ENCODE results near the gene CRYBG1. TPM values are rescaled to one million over a fixed set of nuclear protein-coding genes. Genes with fewer than 3 reads are reported as not detected.

Gene CRYBG1
- total RNA-seq, 1 experiment from 2014 or later: 19.9 TPM

DNA sequence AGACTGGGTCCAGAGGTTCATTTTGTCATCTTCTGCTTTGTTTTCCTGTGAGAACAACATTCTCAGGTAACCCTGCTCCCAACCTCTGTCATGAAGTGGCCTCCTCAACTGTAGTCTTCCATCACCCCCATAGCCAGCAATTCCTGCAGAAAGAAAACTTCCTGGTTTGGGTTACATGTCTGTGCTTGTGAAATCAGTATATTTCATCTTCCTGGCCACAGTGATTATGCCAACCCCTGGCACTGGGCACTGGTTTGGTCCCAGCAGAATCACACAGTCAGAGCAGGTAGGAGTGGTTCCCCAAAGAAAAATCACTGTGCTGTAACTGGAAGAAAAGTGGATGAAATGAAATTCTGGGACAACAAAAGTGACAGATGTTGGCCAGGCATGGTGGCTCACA is 52.5 kb downstream of the CRYBG1 start:
- POLR2A ChIA-PET (ENCODE audit: unreplicated experiment): no interaction called here

DNA sequence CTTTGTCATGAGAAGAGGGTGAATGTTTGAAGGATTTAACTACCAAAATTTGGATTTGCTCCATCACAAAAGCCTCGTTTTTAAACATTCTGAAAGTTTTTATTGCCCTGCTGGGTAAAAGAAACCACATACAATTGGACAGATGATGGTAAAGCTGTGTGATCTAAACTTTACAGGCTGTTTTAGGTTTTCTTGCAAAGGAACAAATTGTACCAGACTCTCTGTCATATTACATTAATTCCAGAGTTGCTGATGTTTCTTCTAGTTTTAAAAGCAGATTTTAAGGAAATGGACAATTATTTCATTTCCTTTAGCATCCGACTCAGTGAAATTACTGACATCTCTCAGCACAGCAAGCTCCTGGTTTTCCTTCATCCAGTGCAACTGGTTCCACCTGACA is 53.2 kb downstream of the CRYBG1 start:
- no TSS peak for BruUV-seq (replicated peaks)
- POLR2A ChIA-PET (ENCODE audit: unreplicated experiment): no interaction called here
- DNase-seq: no peak

More for the DNA sequence above, 52.5 kb downstream of the CRYBG1 start:
- Histone ChIP-seq H4K20me1 (ENCODE audit: low read length) (no peaks in the 10 kb centered on the region), H3K9me3 (ENCODE audit: low read length) (no peaks in the 10 kb centered on the region), H3K27me3 (ENCODE audit: low read length) (no peaks in the 10 kb centered on the region), H3F3A (ENCODE audit: low read length, unreplicated experiment) (no peaks in the 10 kb centered on the region), H3K79me2 (ENCODE audit: low read length) (no peaks in the 10 kb centered on the region), H3K36me3 (ENCODE audit: low read depth, low read length) (no peaks in the 10 kb centered on the region), H3K9ac (ENCODE audit: low read length) (no peak overlapping the region), H2AFZ (ENCODE audit: low read length) (no peak overlapping the region), H3K4me1 (ENCODE audit: insufficient read depth, low read length) (no peaks in the 10 kb centered on the region), H3K4me2 (ENCODE audit: low read length) (no peak overlapping the region), H3K27ac (ENCODE audit: low read length) (no peak overlapping the region), H3K4me3 (ENCODE audit: low read length) (no peak overlapping the region), H3K9me2 (replicated peaks; ENCODE audit: low read length) (no peaks in the 10 kb centered on the region)
- intact Hi-C loops (cut with micrococcal nuclease): no loop called here
- ATAC-seq (no peak), DNase-seq (no peak)
- CTCF ChIA-PET: no interaction called here
- no TSS peak for BruUV-seq (replicated peaks)
- TF ChIP-seq CTCF (conservative IDR thresholded peaks at IDR 0.05; ENCODE audit: low read depth, low read length) (no peak), EZH2phosphoT487 (IDR thresholded peaks at IDR 0.05; ENCODE audit: borderline replicate concordance, low read length) (no peak)

DNA sequence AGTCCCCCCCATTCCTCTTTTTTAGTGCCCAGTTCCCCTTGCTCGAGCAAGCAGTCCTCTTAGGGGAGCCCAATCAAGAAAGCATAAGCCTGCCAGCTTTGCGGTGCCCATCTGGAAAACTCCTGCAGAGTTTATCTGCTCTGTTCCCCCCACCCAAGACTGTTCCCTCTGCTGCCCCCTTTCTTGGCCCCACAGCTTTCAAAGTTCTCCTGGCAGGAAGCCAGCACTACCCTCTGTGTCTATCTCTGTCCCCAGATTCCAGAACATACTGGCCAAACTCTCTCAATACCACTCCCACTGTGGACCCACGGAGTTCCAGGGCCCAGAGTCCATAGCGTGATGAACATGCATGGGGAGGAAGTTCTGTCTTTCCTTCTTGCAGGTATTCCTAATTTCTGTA is 55.4 kb downstream of the CRYBG1 start:
- no peaks in the 10 kb centered on the region for H3K9me2 ChIP-seq (replicated peaks; ENCODE audit: low read length)
- CTCF ChIA-PET: no interaction called here
- no peaks in the 10 kb centered on the region for H3K27me3 ChIP-seq (ENCODE audit: low read length)
- no peak overlapping the region for H2AFZ ChIP-seq (ENCODE audit: low read length)
- BruUV-seq (replicated peaks): no TSS peak
- ATAC-seq: no peak
- no peaks in the 10 kb centered on the region for H3K36me3 ChIP-seq (ENCODE audit: low read depth, low read length)
- intact Hi-C loops (cut with micrococcal nuclease): no loop called here
- DNase-seq: no peak
- H3F3A ChIP-seq (ENCODE audit: low read length, unreplicated experiment): no peaks in the 10 kb centered on the region
- POLR2A ChIA-PET (ENCODE audit: unreplicated experiment): no interaction called here
- H3K9ac ChIP-seq (ENCODE audit: low read length): no peak overlapping the region
- TF ChIP-seq CTCF (conservative IDR thresholded peaks at IDR 0.05; ENCODE audit: low read depth, low read length) (no peak), EZH2phosphoT487 (IDR thresholded peaks at IDR 0.05; ENCODE audit: borderline replicate concordance, low read length) (no peak), EZH2 (IDR thresholded peaks at IDR 0.05; ENCODE audit: low read length, unreplicated experiment) (no peak)
- H3K4me3 ChIP-seq (ENCODE audit: low read length): no peak overlapping the region
- peaks cover 7% of the 10 kb centered on the region; the same call in 1 of the 2 replicates for H3K4me1 ChIP-seq (ENCODE audit: insufficient read depth, low read length)
- H4K20me1 ChIP-seq (ENCODE audit: low read length): no peaks in the 10 kb centered on the region
- no peak overlapping the region for H3K4me2 ChIP-seq (ENCODE audit: low read length)
- no peaks in the 10 kb centered on the region for H3K79me2 ChIP-seq (ENCODE audit: low read length)
- H3K9me3 ChIP-seq (ENCODE audit: low read length): no peaks in the 10 kb centered on the region
- no peak overlapping the region for H3K27ac ChIP-seq (ENCODE audit: low read length)

More for the DNA sequence above, 53.2 kb downstream of the CRYBG1 start:
- no peak overlapping the region for H2AFZ ChIP-seq (ENCODE audit: low read length)
- H3K4me2 ChIP-seq (ENCODE audit: low read length): no peak overlapping the region
- H3K79me2 ChIP-seq (ENCODE audit: low read length): no peaks in the 10 kb centered on the region
- H3K4me3 ChIP-seq (ENCODE audit: low read length): no peak overlapping the region
- intact Hi-C loops (cut with micrococcal nuclease): no loop called here
- H3F3A ChIP-seq (ENCODE audit: low read length, unreplicated experiment): no peaks in the 10 kb centered on the region
- no peak for ATAC-seq
- TF ChIP-seq CTCF (conservative IDR thresholded peaks at IDR 0.05; ENCODE audit: low read depth, low read length): no peak
- no peak for TF ChIP-seq EZH2phosphoT487 (IDR thresholded peaks at IDR 0.05; ENCODE audit: borderline replicate concordance, low read length)
- no peak for TF ChIP-seq EZH2 (IDR thresholded peaks at IDR 0.05; ENCODE audit: low read length, unreplicated experiment)
- no peaks in the 10 kb centered on the region for H3K27me3 ChIP-seq (ENCODE audit: low read length)
- no peaks in the 10 kb centered on the region for H3K4me1 ChIP-seq (ENCODE audit: insufficient read depth, low read length)
- no peaks in the 10 kb centered on the region for H4K20me1 ChIP-seq (ENCODE audit: low read length)
- no peaks in the 10 kb centered on the region for H3K9me3 ChIP-seq (ENCODE audit: low read length)
- no peak overlapping the region for H3K27ac ChIP-seq (ENCODE audit: low read length)
- H3K9ac ChIP-seq (ENCODE audit: low read length): no peak overlapping the region
- CTCF ChIA-PET: no interaction called here
- H3K36me3 ChIP-seq (ENCODE audit: low read depth, low read length): no peaks in the 10 kb centered on the region
- no peaks in the 10 kb centered on the region for H3K9me2 ChIP-seq (replicated peaks; ENCODE audit: low read length)

Measured in PC-3 (cell line).